Tibial nerve (tissue), 3 donors: ENCODE results near the gene STAC3.

Experiments
- CTCF ChIP-seq, 5 experiments: fragments of 200-600 bp in 3 of 5; fragments of 450-650 bp in 2 of 5; sonication (generic) in 3 of 5; IDR thresholded peaks; one replicate each; pipeline ENCODE4 v1.5.1; 2016 to 2019; ENCODE audit warnings: antibody characterized with exemption in 5 of 5, mild to moderate bottlenecking in 3 of 5, moderate library complexity in 2 of 5
- POLR2A ChIP-seq, 2 donors: fragments of 450-650 bp; IDR thresholded peaks; one replicate each; pipeline ENCODE4 v1.6.1; 2017; ENCODE audit warnings: antibody characterized with exemption in 2 of 2, mild to moderate bottlenecking in 2 of 2, moderate library complexity in 2 of 2

DNA sequence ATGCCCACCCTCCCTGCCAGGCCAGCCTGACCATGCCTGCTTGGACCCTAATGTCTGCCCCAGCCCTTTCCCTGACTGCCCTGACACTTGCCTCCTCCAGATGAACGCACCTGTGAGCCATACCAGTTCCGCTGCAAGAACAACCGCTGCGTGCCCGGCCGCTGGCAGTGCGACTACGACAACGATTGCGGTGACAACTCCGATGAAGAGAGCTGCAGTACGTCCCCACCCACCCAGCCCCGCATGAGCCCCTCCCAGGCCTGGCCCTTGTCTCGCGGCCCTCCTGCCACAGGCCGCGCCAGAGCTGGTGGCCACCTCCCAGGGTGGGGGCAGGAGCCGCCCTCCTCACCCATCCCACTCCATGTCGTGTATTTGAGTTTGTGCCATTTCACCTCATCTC, 48.7 kb downstream of the STAC3 start:
- TF ChIP-seq CTCF (IDR thresholded peaks at IDR 0.05) (no peak), POLR2A (IDR thresholded peaks at IDR 0.05) (no peak)
